Caco-2 (cell line): Measurements from ENCODE around the gene CACNA2D4. TPM values are rescaled to one million over a fixed set of nuclear protein-coding genes. Genes with fewer than 3 reads are reported as not detected.

ENCODE experiments used
- BruUV-seq: library from RNA; stranded (reverse); fragments of 400-500 nt; replicated peaks from 2 replicates; lab custom pipeline; 2021; lab: Mats Ljungman, UMichigan
- CTCF ChIA-PET: fragments of 300-600 bp; sonication (Branson Sonifier 250); formaldehyde crosslinking; loops from one replicate; lab custom pipeline; 2022; ENCODE audit warnings: antibody characterized with exemption; lab: Charles Lee
- POLR2A ChIA-PET: fragments of 300-600 bp; sonication (Branson Sonifier 250); formaldehyde crosslinking; loops from one replicate; lab custom pipeline; 2022; ENCODE audit warnings: antibody characterized with exemption; lab: Charles Lee
- DNase-seq, 2 experiments: peaks; one replicate each; pipeline versions ENCODE4 v3.0.0 to v3.0.0-alpha.2; 2020 to 2022
- H3K27me3 ChIP-seq: replicated peaks from 2 replicates; pipeline ENCODE4 v1.6.0; 2011; ENCODE audit warnings: low read length; ENCODE audit not compliant: control insufficient read depth, insufficient read depth
- H3K36me3 ChIP-seq: 2 replicates; pipeline ENCODE4 v1.5.1; 2011; ENCODE audit warnings: low read length; ENCODE audit not compliant: control insufficient read depth, insufficient read depth
- H3K4me1 ChIP-seq: fragments of 250-450 bp; sonication (Bioruptor Pico); 2 replicates; pipeline ENCODE4 v1.5.1; 2020; ENCODE audit warnings: mild to moderate bottlenecking
- H3K4me3 ChIP-seq: 2 replicates; pipeline ENCODE4 v1.5.1; 2011; ENCODE audit warnings: low read depth, mild to moderate bottlenecking, control low read depth, low read length
- H3K9me3 ChIP-seq: fragments of 250-450 bp; sonication (Bioruptor Pico); 2 replicates; pipeline ENCODE4 v1.5.1; 2020; ENCODE audit warnings: mild to moderate bottlenecking, moderate library complexity
- H3K27ac Mint-ChIP-seq: one replicate; pipeline ENCODE4 v1.8.0; 2022; ENCODE audit warnings: mixed read lengths; ENCODE audit not compliant: unreplicated experiment
- H3K27me3 Mint-ChIP-seq: one replicate; pipeline ENCODE4 v1.8.0; 2022; ENCODE audit warnings: mixed read lengths; ENCODE audit not compliant: insufficient read depth, unreplicated experiment
- H3K36me3 Mint-ChIP-seq: one replicate; pipeline ENCODE4 v1.8.0; 2022; ENCODE audit warnings: mild to moderate bottlenecking, mixed read lengths; ENCODE audit not compliant: insufficient read depth, unreplicated experiment
- H3K4me1 Mint-ChIP-seq: one replicate; pipeline ENCODE4 v1.8.0; 2022; ENCODE audit warnings: low read depth, mixed read lengths; ENCODE audit not compliant: unreplicated experiment
- H3K4me3 Mint-ChIP-seq: one replicate; pipeline ENCODE4 v1.8.0; 2022; ENCODE audit warnings: mild to moderate bottlenecking, moderate library complexity, mixed read lengths; ENCODE audit not compliant: unreplicated experiment
- H3K9me3 Mint-ChIP-seq: one replicate; pipeline ENCODE4 v1.8.0; 2022; ENCODE audit warnings: mixed read lengths; ENCODE audit not compliant: unreplicated experiment
- CTCF ChIP-seq, 2 experiments: fragments of 200-600 bp in 1 of 2; IDR thresholded peaks; 1 replicate in 1 of 2; 2 replicates in 1 of 2; pipeline versions ENCODE4 v1.5.1 to v1.8.0; 2011 to 2022; ENCODE audit warnings: antibody characterized with exemption in 1 of 2, control low read depth in 1 of 2, inconsistent platforms in 1 of 2, low read depth in 1 of 2, low read length in 1 of 2, mild to moderate bottlenecking in 1 of 2, moderate library complexity in 1 of 2; ENCODE audit not compliant: insufficient read depth in 1 of 2, severe bottlenecking in 1 of 2, unreplicated experiment in 1 of 2
- intact Hi-C: fragments of 100-400 bp; cut with micrococcal nuclease; formaldehyde crosslinking; loops from one replicate; pipeline ENCODE4 v1.10.0; 2022; ENCODE audit not compliant: unreplicated experiment
- total RNA-seq: library from RNA; stranded (reverse); gene quantifications from 2 replicates; pipeline ENCODE4 v1.2.3, GENCODE V29; 2022

Gene CACNA2D4
- total RNA-seq, 1 experiment from 2014 or later: 2.2 TPM

GRCh38 chr12:1839956-1840951 lies 78.2 kb downstream of the CACNA2D4 start:
- intact Hi-C loops: no loop called here
- Mint-ChIP-seq H3K27me3 (peaks cover 18% of the 10 kb centered on the region), H3K27ac (no peak overlapping the region), H3K36me3 (no peaks in the 10 kb centered on the region), H3K4me1 (peaks cover 12% of the 10 kb centered on the region), H3K9me3 (no peaks in the 10 kb centered on the region), H3K4me3 (no peak overlapping the region)
- H3K9me3 ChIP-seq: no peaks in the 10 kb centered on the region
- no peak for TF ChIP-seq CTCF (IDR thresholded peaks at IDR 0.05; ENCODE audit: insufficient read depth in 1 of 2, low read depth in 1 of 2, low read length in 1 of 2, severe bottlenecking in 1 of 2, unreplicated experiment in 1 of 2)
- no TSS peak for BruUV-seq
- DNase-seq: peak in 1 of 2 experiments; percentile 30
- ChIA-PET CTCF (interaction anchor here (0.6 to 1.8 kb wide), 2 partner anchors 37 to 100 kb away, joined by 3 to 4 read pairs; no protein-coding TSS in a partner anchor), POLR2A (no interaction called here)
- no peaks in the 10 kb centered on the region for H3K27me3 ChIP-seq
- no peak overlapping the region for H3K4me3 ChIP-seq
- peaks cover 11% of the 10 kb centered on the region for H3K4me1 ChIP-seq
- H3K36me3 ChIP-seq: no peaks in the 10 kb centered on the region

GRCh38 chr12:1839464-1839863 lies 79.0 kb downstream of the CACNA2D4 start:
- peaks cover 19% of the 10 kb centered on the region for H3K27me3 Mint-ChIP-seq
- no peak for TF ChIP-seq CTCF (IDR thresholded peaks at IDR 0.05; ENCODE audit: insufficient read depth in 1 of 2, low read depth in 1 of 2, low read length in 1 of 2, severe bottlenecking in 1 of 2, unreplicated experiment in 1 of 2)
- peaks cover 11% of the 10 kb centered on the region for H3K4me1 ChIP-seq

GRCh38 chr12:1838994-1839365 lies 79.5 kb downstream of the CACNA2D4 start:
- H3K9me3 ChIP-seq: no peaks in the 10 kb centered on the region
- ChIA-PET CTCF (no interaction called here), POLR2A (no interaction called here)
- no peaks in the 10 kb centered on the region for H3K27me3 ChIP-seq
- Mint-ChIP-seq H3K27me3 (peaks cover 15% of the 10 kb centered on the region), H3K4me3 (no peak overlapping the region), H3K36me3 (no peaks in the 10 kb centered on the region), H3K27ac (no peak overlapping the region), H3K9me3 (no peaks in the 10 kb centered on the region), H3K4me1 (peaks cover 12% of the 10 kb centered on the region)
- no peak for TF ChIP-seq CTCF (IDR thresholded peaks at IDR 0.05; ENCODE audit: insufficient read depth in 1 of 2, low read depth in 1 of 2, low read length in 1 of 2, severe bottlenecking in 1 of 2, unreplicated experiment in 1 of 2)
- no peaks in the 10 kb centered on the region for H3K36me3 ChIP-seq
- DNase-seq: peak in 1 of 2 experiments; percentile 34
- no TSS peak for BruUV-seq
- H3K4me1 ChIP-seq: peaks cover 11% of the 10 kb centered on the region
- H3K4me3 ChIP-seq: no peak overlapping the region
- intact Hi-C loops: no loop called here

More at GRCh38 chr12:1839464-1839863, 79.0 kb downstream of the CACNA2D4 start:
- no TSS peak for BruUV-seq
- DNase-seq: no peak
- H3K36me3 ChIP-seq: no peaks in the 10 kb centered on the region
- ChIA-PET POLR2A (no interaction called here), CTCF (interaction anchor here (1.8 kb wide), 1 partner anchor 101 kb away, joined by 4 read pairs; no protein-coding TSS in a partner anchor)
- H3K27me3 ChIP-seq: no peaks in the 10 kb centered on the region
- Mint-ChIP-seq H3K4me3 (no peak overlapping the region), H3K27ac (no peak overlapping the region), H3K9me3 (no peaks in the 10 kb centered on the region), H3K36me3 (no peaks in the 10 kb centered on the region), H3K4me1 (peaks cover 12% of the 10 kb centered on the region)
- no peak overlapping the region for H3K4me3 ChIP-seq
- intact Hi-C loops: no loop called here
- H3K9me3 ChIP-seq: no peaks in the 10 kb centered on the region
